Measurements from ENCODE around the gene GSDME. TPM values are rescaled to one million over a fixed set of nuclear protein-coding genes. Genes with fewer than 3 reads are reported as not detected.
A peak's percentile ranks its signal among the peaks of the same experiment; 100 is the strongest.

GSDME gene
- total RNA-seq, 2 experiments from 2014 or later: 2.9 to 3.0 TPM

- Mint-ChIP-seq H3K9me3 (ENCODE audit: insufficient read depth) (no peaks in the 10 kb centered on the region), H3K27ac (no peak overlapping the region), H3K4me1 (ENCODE audit: low read depth) (peaks cover 10% of the 10 kb centered on the region), H3K27me3 (ENCODE audit: low read depth) (no peaks in the 10 kb centered on the region), H3K36me3 (ENCODE audit: low read depth) (no peaks in the 10 kb centered on the region), H3K4me3 (no peak overlapping the region)
- CTCF ChIA-PET: no interaction called here
- ATAC-seq (no peak), DNase-seq (no peak)
- POLR2A ChIA-PET: no interaction called here
These were observed 50.8 kb downstream of the GSDME start for GRCh38 chr7:24706211-24707170.

- Mint-ChIP-seq H3K27ac (no peak overlapping the region), H3K36me3 (ENCODE audit: low read depth) (no peaks in the 10 kb centered on the region), H3K4me3 (no peak overlapping the region), H3K4me1 (ENCODE audit: low read depth) (peaks cover 10% of the 10 kb centered on the region), H3K27me3 (ENCODE audit: low read depth) (no peaks in the 10 kb centered on the region), H3K9me3 (ENCODE audit: insufficient read depth) (no peaks in the 10 kb centered on the region)
- ChIA-PET POLR2A (no interaction called here), CTCF (interaction anchor here (1.1 kb wide), 1 partner anchor 13 kb away, joined by 4 read pairs; no protein-coding TSS in a partner anchor)
- ATAC-seq: peak; percentile 19
- DNase-seq: no peak
These were observed 51.8 kb downstream of the GSDME start for GRCh38 chr7:24705461-24705954.

GRCh38 chr7:24704311-24704710 is 53.0 kb downstream of the GSDME start:
- ATAC-seq: no peak
- CTCF ChIA-PET: interaction anchor here (1.1 kb wide), 1 partner anchor 390 kb away, joined by 3 read pairs; no protein-coding TSS in a partner anchor
- Mint-ChIP-seq H3K9me3 (ENCODE audit: insufficient read depth) (no peaks in the 10 kb centered on the region), H3K4me1 (ENCODE audit: low read depth) (peaks cover 10% of the 10 kb centered on the region), H3K27ac (no peak overlapping the region), H3K4me3 (no peak overlapping the region), H3K36me3 (ENCODE audit: low read depth) (no peaks in the 10 kb centered on the region), H3K27me3 (ENCODE audit: low read depth) (no peaks in the 10 kb centered on the region)
- no peak for DNase-seq
- POLR2A ChIA-PET: no interaction called here

- DNase-seq (no peak), ATAC-seq (no peak)
- H3K27ac Mint-ChIP-seq: no peak overlapping the region
- H3K27me3 Mint-ChIP-seq (ENCODE audit: low read depth): no peaks in the 10 kb centered on the region
- H3K4me1 Mint-ChIP-seq (ENCODE audit: low read depth): peaks cover 10% of the 10 kb centered on the region
- CTCF ChIA-PET: interaction anchor here (1.1 kb wide), 1 partner anchor 391 kb away, joined by 3 read pairs; no protein-coding TSS in a partner anchor
- POLR2A ChIA-PET: no interaction called here
- H3K36me3 Mint-ChIP-seq (ENCODE audit: low read depth): no peaks in the 10 kb centered on the region
- H3K4me3 Mint-ChIP-seq: no peak overlapping the region
- H3K9me3 Mint-ChIP-seq (ENCODE audit: insufficient read depth): no peaks in the 10 kb centered on the region
These were observed 54.0 kb downstream of the GSDME start for GRCh38 chr7:24703296-24703695.

GRCh38 chr7:24702755-24703154 is 54.5 kb downstream of the GSDME start:
- ChIA-PET CTCF (interaction anchor here (1.0 to 1.4 kb wide), 2 partner anchors 13 to 38 kb away, joined by 3 to 7 read pairs; no protein-coding TSS in a partner anchor), POLR2A (no interaction called here)
- Mint-ChIP-seq H3K27ac (no peak overlapping the region), H3K4me3 (no peak overlapping the region), H3K36me3 (ENCODE audit: low read depth) (no peaks in the 10 kb centered on the region), H3K27me3 (ENCODE audit: low read depth) (no peaks in the 10 kb centered on the region), H3K9me3 (ENCODE audit: insufficient read depth) (no peaks in the 10 kb centered on the region), H3K4me1 (ENCODE audit: low read depth) (peaks cover 10% of the 10 kb centered on the region)
- DNase-seq (no peak), ATAC-seq (no peak)

- Mint-ChIP-seq H3K9me3 (ENCODE audit: insufficient read depth) (no peaks in the 10 kb centered on the region), H3K4me3 (no peak overlapping the region), H3K27me3 (ENCODE audit: low read depth) (no peaks in the 10 kb centered on the region), H3K4me1 (ENCODE audit: low read depth) (peaks cover 10% of the 10 kb centered on the region), H3K27ac (no peak overlapping the region), H3K36me3 (ENCODE audit: low read depth) (no peaks in the 10 kb centered on the region)
- ChIA-PET POLR2A (interaction anchor here (1.3 kb wide), 1 partner anchor 10 kb away, joined by 4 read pairs; no protein-coding TSS in a partner anchor), CTCF (interaction anchor here (0.6 to 1.4 kb wide), 3 partner anchors 14 to 1037 kb away, joined by 3 to 7 read pairs (median 3); no protein-coding TSS in a partner anchor)
- DNase-seq (no peak), ATAC-seq (no peak)
These were observed 55.7 kb downstream of the GSDME start for GRCh38 chr7:24701261-24702235.

- Mint-ChIP-seq H3K27ac (no peak overlapping the region), H3K36me3 (ENCODE audit: low read depth) (no peaks in the 10 kb centered on the region), H3K4me3 (no peak overlapping the region), H3K4me1 (ENCODE audit: low read depth) (peaks cover 9% of the 10 kb centered on the region), H3K27me3 (ENCODE audit: low read depth) (no peaks in the 10 kb centered on the region), H3K9me3 (ENCODE audit: insufficient read depth) (no peaks in the 10 kb centered on the region)
- ChIA-PET CTCF (no interaction called here), POLR2A (interaction anchor here (1.3 kb wide), 1 partner anchor 10 kb away, joined by 4 read pairs; no protein-coding TSS in a partner anchor)
- ATAC-seq: no peak
- DNase-seq: no peak
These were observed 56.6 kb downstream of the GSDME start for GRCh38 chr7:24700521-24701260.

GRCh38 chr7:24698531-24699266 is 58.6 kb downstream of the GSDME start:
- no peak for DNase-seq
- H3K27ac Mint-ChIP-seq: no peak overlapping the region

GRCh38 chr7:24697416-24697815 is 59.8 kb downstream of the GSDME start:
- ATAC-seq (no peak), DNase-seq (no peak)
- Mint-ChIP-seq H3K36me3 (ENCODE audit: low read depth) (no peaks in the 10 kb centered on the region), H3K4me1 (ENCODE audit: low read depth) (no peaks in the 10 kb centered on the region), H3K27ac (no peak overlapping the region), H3K27me3 (ENCODE audit: low read depth) (no peaks in the 10 kb centered on the region), H3K9me3 (ENCODE audit: insufficient read depth) (no peaks in the 10 kb centered on the region), H3K4me3 (no peak overlapping the region)
- ChIA-PET POLR2A (no interaction called here), CTCF (interaction anchor here (1.0 kb wide), 1 partner anchor 31 kb away, joined by 3 read pairs; no protein-coding TSS in a partner anchor)

More at GRCh38 chr7:24698531-24699266, 58.6 kb downstream of the GSDME start:
- H3K27me3 Mint-ChIP-seq (ENCODE audit: low read depth): no peaks in the 10 kb centered on the region
- POLR2A ChIA-PET: no interaction called here
- H3K4me1 Mint-ChIP-seq (ENCODE audit: low read depth): no peaks in the 10 kb centered on the region
- H3K9me3 Mint-ChIP-seq (ENCODE audit: insufficient read depth): no peaks in the 10 kb centered on the region
- CTCF ChIA-PET: no interaction called here
- ATAC-seq: no peak
- no peak overlapping the region for H3K4me3 Mint-ChIP-seq
- H3K36me3 Mint-ChIP-seq (ENCODE audit: low read depth): no peaks in the 10 kb centered on the region

GRCh38 chr7:24692592-24692991 is 64.7 kb downstream of the GSDME start:
- Mint-ChIP-seq H3K27me3 (ENCODE audit: low read depth) (no peaks in the 10 kb centered on the region), H3K36me3 (ENCODE audit: low read depth) (no peaks in the 10 kb centered on the region), H3K9me3 (ENCODE audit: insufficient read depth) (no peaks in the 10 kb centered on the region), H3K27ac (no peak overlapping the region), H3K4me1 (ENCODE audit: low read depth) (no peaks in the 10 kb centered on the region), H3K4me3 (no peak overlapping the region)
- DNase-seq: no peak
- POLR2A ChIA-PET: no interaction called here
- CTCF ChIA-PET: no interaction called here
- ATAC-seq: no peak
